Measurements from ENCODE around the gene XPO4.
"Not testable (repeated sequence)": the region's sequence is repeated elsewhere in the genome, so short reads cannot be mapped to it uniquely, and the experiment has no call there.

XPO4 gene

GRCh38 chr13:20890540-20890939, 12.0 kb downstream of the XPO4 start:
- DNase-seq: not testable (repeated sequence)

GRCh38 chr13:20882206-20882605, 20.3 kb downstream of the XPO4 start:
- DNase-seq: no peak

- no peak for DNase-seq
Observed at GRCh38 chr13:20877902-20878301, 24.6 kb downstream of the XPO4 start.

- DNase-seq: not testable (repeated sequence)
Observed at GRCh38 chr13:20876802-20877201, 25.7 kb downstream of the XPO4 start.

GRCh38 chr13:20874439-20874838, 28.1 kb downstream of the XPO4 start:
- not testable (repeated sequence) for DNase-seq

- DNase-seq: no peak
Observed at GRCh38 chr13:20873348-20873747, 29.2 kb downstream of the XPO4 start.

- no peak for DNase-seq
Observed at GRCh38 chr13:20870829-20871228, 31.7 kb downstream of the XPO4 start.

- DNase-seq: no peak
Observed at GRCh38 chr13:20869540-20869939, 33.0 kb downstream of the XPO4 start.

- DNase-seq: no peak
Observed at GRCh38 chr13:20867408-20867807, 35.1 kb downstream of the XPO4 start.

GRCh38 chr13:20861666-20862065, 40.9 kb downstream of the XPO4 start:
- not testable (repeated sequence) for DNase-seq

- no peak for DNase-seq
Observed at GRCh38 chr13:20860844-20861243, 41.7 kb downstream of the XPO4 start.

- no peak for DNase-seq
Observed at GRCh38 chr13:20856650-20857049, 45.9 kb downstream of the XPO4 start.

GRCh38 chr13:20851844-20852402, 50.6 kb downstream of the XPO4 start:
- DNase-seq: no peak

- no peak for DNase-seq
Observed at GRCh38 chr13:20848944-20849343, 53.6 kb downstream of the XPO4 start.

GRCh38 chr13:20848203-20848602, 54.3 kb downstream of the XPO4 start:
- DNase-seq: no peak

GRCh38 chr13:20847296-20847695, 55.2 kb downstream of the XPO4 start:
- DNase-seq: no peak

GRCh38 chr13:20843166-20843565, 59.4 kb downstream of the XPO4 start:
- DNase-seq: no peak

GRCh38 chr13:20840568-20840967, 62.0 kb downstream of the XPO4 start:
- no peak for DNase-seq

GRCh38 chr13:20833900-20834679, 68.5 kb downstream of the XPO4 start:
- DNase-seq: no peak

GRCh38 chr13:20832861-20833260, 69.7 kb downstream of the XPO4 start:
- DNase-seq: no peak

- DNase-seq: no peak
Observed at GRCh38 chr13:20831933-20832332, 70.6 kb downstream of the XPO4 start.

- DNase-seq: no peak
Observed at GRCh38 chr13:20831254-20831653, 71.3 kb downstream of the XPO4 start.

GRCh38 chr13:20828539-20829364, 73.8 kb downstream of the XPO4 start:
- no peak for DNase-seq
